ENCODE results near the gene SPINT1. TPM values are rescaled to one million over a fixed set of nuclear protein-coding genes. Genes with fewer than 3 reads are reported as not detected.

The SPINT1 gene, protein sequence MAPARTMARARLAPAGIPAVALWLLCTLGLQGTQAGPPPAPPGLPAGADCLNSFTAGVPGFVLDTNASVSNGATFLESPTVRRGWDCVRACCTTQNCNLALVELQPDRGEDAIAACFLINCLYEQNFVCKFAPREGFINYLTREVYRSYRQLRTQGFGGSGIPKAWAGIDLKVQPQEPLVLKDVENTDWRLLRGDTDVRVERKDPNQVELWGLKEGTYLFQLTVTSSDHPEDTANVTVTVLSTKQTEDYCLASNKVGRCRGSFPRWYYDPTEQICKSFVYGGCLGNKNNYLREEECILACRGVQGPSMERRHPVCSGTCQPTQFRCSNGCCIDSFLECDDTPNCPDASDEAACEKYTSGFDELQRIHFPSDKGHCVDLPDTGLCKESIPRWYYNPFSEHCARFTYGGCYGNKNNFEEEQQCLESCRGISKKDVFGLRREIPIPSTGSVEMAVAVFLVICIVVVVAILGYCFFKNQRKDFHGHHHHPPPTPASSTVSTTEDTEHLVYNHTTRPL
- polyA plus RNA-seq (2013, experiment 1 of 2) = 2.3 TPM
- 1.7 TPM for polyA plus RNA-seq (2013, experiment 2 of 2)

DNA sequence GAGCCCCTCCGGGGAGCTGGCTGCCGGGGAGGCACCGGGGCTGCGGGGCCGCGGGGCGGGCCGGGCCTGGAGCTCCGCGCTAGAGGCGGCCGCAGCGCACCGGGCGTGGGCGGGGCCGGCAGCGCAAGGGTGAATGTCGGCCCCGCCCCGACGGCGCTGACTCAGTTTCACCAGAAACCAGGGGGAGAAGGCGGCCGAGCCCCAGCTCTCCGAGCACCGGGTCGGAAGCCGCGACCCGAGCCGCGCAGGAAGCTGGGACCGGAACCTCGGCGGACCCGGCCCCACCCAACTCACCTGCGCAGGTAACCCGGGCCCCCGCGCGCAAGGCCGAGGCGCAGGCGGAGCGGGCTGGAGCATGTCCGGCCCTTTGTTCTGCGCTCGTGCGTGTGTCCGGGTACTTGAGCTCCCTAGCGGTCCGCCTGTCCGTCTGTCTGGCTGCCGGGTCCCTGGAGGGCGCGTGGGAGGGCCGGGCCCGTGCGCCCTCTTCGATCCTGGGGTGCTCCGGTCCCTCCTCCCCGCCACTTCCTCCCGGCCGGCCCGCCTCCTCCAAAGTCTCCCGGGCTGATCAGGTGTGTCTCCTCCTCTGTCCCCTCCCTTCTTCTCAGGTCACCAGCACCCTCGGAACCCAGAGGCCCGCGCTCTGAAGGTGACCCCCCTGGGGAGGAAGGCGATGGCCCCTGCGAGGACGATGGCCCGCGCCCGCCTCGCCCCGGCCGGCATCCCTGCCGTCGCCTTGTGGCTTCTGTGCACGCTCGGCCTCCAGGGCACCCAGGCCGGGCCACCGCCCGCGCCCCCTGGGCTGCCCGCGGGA lies at the start of gene SPINT1:
Gene SPINT1 (plus strand): TSS at position 164 of the 811 bp plus-strand sequence. CDS start 507 bp downstream, at position 671.
- Histone ChIP-seq H3K79me1 (replicated peaks; ENCODE audit: low read length, poor library complexity, severe bottlenecking) (no peaks in the 10 kb centered on the region), H2AK5ac (ENCODE audit: low read length, severe bottlenecking) (no peak within 1 kb of the TSS), H3K4ac (ENCODE audit: low read depth in 1 of 2, low read length in 2 of 2) (no peak within 1 kb of the TSS), H3K4me3 (ENCODE audit: insufficient read depth in 1 of 2, low read depth in 1 of 2, low read length in 2 of 2) (peak within 1 kb of the TSS; percentile 63 to 64), H3K36me3 (ENCODE audit: control insufficient read depth in 1 of 2, insufficient read depth in 2 of 2, low read depth in 1 of 2, low read length in 2 of 2) (no peaks in the 10 kb centered on the region), H3K9ac (ENCODE audit: low read length) (no peak within 1 kb of the TSS), H2BK12ac (ENCODE audit: low read length in 2 of 2) (peak within 1 kb of the TSS in 1 of 2 experiments; percentile 15), H3K18ac (ENCODE audit: low read depth in 1 of 2, low read length in 2 of 2) (peak within 1 kb of the TSS in 1 of 2 experiments; percentile 18), H2AFZ (ENCODE audit: low read depth, low read length) (peak within 1 kb of the TSS; percentile 81), H3K4me2 (ENCODE audit: low read length, poor library complexity, severe bottlenecking) (peak within 1 kb of the TSS; percentile 72), H4K91ac (ENCODE audit: low read length) (peak within 1 kb of the TSS; percentile 12), H3K23ac (ENCODE audit: low read length in 2 of 2) (peak within 1 kb of the TSS in 1 of 2 experiments; percentile 36), H2BK5ac (ENCODE audit: low read depth, low read length, poor library complexity, severe bottlenecking) (no peak within 1 kb of the TSS), H3K4me1 (ENCODE audit: control insufficient read depth, insufficient read depth, low read depth, low read length) (peaks cover 34% of the 10 kb centered on the region), H3K9me3 (ENCODE audit: control insufficient read depth, low read length) (no peaks in the 10 kb centered on the region), H2BK120ac (ENCODE audit: low read depth, low read length) (no peak within 1 kb of the TSS), H4K8ac (ENCODE audit: low read length) (no peak within 1 kb of the TSS), H3K14ac (ENCODE audit: low read length in 2 of 2) (peak within 1 kb of the TSS in 1 of 2 experiments; percentile 11), H3K27me3 (ENCODE audit: control insufficient read depth in 1 of 2, insufficient read depth in 1 of 2, low read length in 2 of 2) (peaks cover 0 to 72% of the 10 kb centered on the region in 2 experiments), H2BK15ac (ENCODE audit: low read depth, poor library complexity, severe bottlenecking) (no peak within 1 kb of the TSS), H3K27ac (ENCODE audit: low read length, poor library complexity, severe bottlenecking) (no peak within 1 kb of the TSS)
- WGBS = under 1% methylated on average over 80 of the region's 89 CpGs
- DNase-seq = peak; percentile 22

DNA sequence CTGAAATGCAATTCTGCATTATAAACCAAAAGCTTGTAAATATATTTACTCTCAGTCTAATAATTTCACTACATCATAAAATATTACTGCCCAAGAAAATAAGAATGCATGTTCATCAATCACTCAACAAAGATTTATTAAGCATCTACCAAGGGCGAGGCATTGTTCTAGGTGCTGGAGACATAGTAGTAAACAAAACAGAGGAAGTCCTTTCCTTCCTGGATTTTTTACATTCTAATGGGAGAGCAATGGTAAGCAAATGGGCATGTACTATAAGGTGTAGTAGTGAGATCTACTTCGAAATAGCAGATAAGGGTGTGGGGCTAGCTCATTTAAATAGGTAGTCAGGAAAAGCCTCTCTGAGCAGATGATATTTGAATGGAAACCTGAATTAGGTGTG lies 47.8 kb upstream of the SPINT1 start:
- 83% methylated on average over 2 of the region's 2 CpGs for WGBS
- no peak overlapping the region for H3K23ac ChIP-seq (ENCODE audit: low read length in 2 of 2)

GRCh38 chr15:40796512-40796911 lies 47.3 kb upstream of the SPINT1 start:
- no peaks in the 10 kb centered on the region for H3K27me3 ChIP-seq (ENCODE audit: control insufficient read depth in 1 of 2, insufficient read depth in 1 of 2, low read length in 2 of 2)
- no peak overlapping the region for H2BK12ac ChIP-seq (ENCODE audit: low read length in 2 of 2)
- H3K18ac ChIP-seq (ENCODE audit: low read depth in 1 of 2, low read length in 2 of 2) = no peak overlapping the region
- H2BK15ac ChIP-seq (ENCODE audit: low read depth, poor library complexity, severe bottlenecking) = no peak overlapping the region
- no peak for DNase-seq
- no peak overlapping the region for H3K4me2 ChIP-seq (ENCODE audit: low read length, poor library complexity, severe bottlenecking)
- H3K36me3 ChIP-seq (ENCODE audit: control insufficient read depth in 1 of 2, insufficient read depth in 2 of 2, low read depth in 1 of 2, low read length in 2 of 2) = peaks cover 1 to 10% of the 10 kb centered on the region in 2 experiments
- H2AK5ac ChIP-seq (ENCODE audit: low read length, severe bottlenecking) = no peak overlapping the region
- no peak overlapping the region for H3K9ac ChIP-seq (ENCODE audit: low read length)
- no peak overlapping the region for H2BK5ac ChIP-seq (ENCODE audit: low read depth, low read length, poor library complexity, severe bottlenecking)
- H3K23ac ChIP-seq (ENCODE audit: low read length in 2 of 2) = no peak overlapping the region
- no peak overlapping the region for H3K4me3 ChIP-seq (ENCODE audit: insufficient read depth in 1 of 2, low read depth in 1 of 2, low read length in 2 of 2)
- no peak overlapping the region for H4K91ac ChIP-seq (ENCODE audit: low read length)
- no peak overlapping the region for H2BK120ac ChIP-seq (ENCODE audit: low read depth, low read length)
- 97% methylated on average over 4 of the region's 5 CpGs for WGBS
- no peaks in the 10 kb centered on the region for H3K9me3 ChIP-seq (ENCODE audit: control insufficient read depth, low read length)
- H3K79me1 ChIP-seq (replicated peaks; ENCODE audit: low read length, poor library complexity, severe bottlenecking) = peaks cover 31% of the 10 kb centered on the region
- no peak overlapping the region for H3K4ac ChIP-seq (ENCODE audit: low read depth in 1 of 2, low read length in 2 of 2)
- peaks cover 6% of the 10 kb centered on the region for H3K4me1 ChIP-seq (ENCODE audit: control insufficient read depth, insufficient read depth, low read depth, low read length)
- H3K27ac ChIP-seq (ENCODE audit: low read length, poor library complexity, severe bottlenecking) = no peak overlapping the region
- no peak overlapping the region for H4K8ac ChIP-seq (ENCODE audit: low read length)
- no peak overlapping the region for H2AFZ ChIP-seq (ENCODE audit: low read depth, low read length)
- no peak overlapping the region for H3K14ac ChIP-seq (ENCODE audit: low read length in 2 of 2)

More for the DNA sequence above, 47.8 kb upstream of the SPINT1 start:
- H3K4me1 ChIP-seq (ENCODE audit: control insufficient read depth, insufficient read depth, low read depth, low read length) = peaks cover 6% of the 10 kb centered on the region
- no peaks in the 10 kb centered on the region for H3K27me3 ChIP-seq (ENCODE audit: control insufficient read depth in 1 of 2, insufficient read depth in 1 of 2, low read length in 2 of 2)
- H3K9ac ChIP-seq (ENCODE audit: low read length) = no peak overlapping the region
- no peak overlapping the region for H2AFZ ChIP-seq (ENCODE audit: low read depth, low read length)
- H2BK12ac ChIP-seq (ENCODE audit: low read length in 2 of 2) = no peak overlapping the region
- no peak overlapping the region for H3K14ac ChIP-seq (ENCODE audit: low read length in 2 of 2)
- H3K27ac ChIP-seq (ENCODE audit: low read length, poor library complexity, severe bottlenecking) = no peak overlapping the region
- H3K4ac ChIP-seq (ENCODE audit: low read depth in 1 of 2, low read length in 2 of 2) = no peak overlapping the region
- H3K4me3 ChIP-seq (ENCODE audit: insufficient read depth in 1 of 2, low read depth in 1 of 2, low read length in 2 of 2) = no peak overlapping the region
- no peak overlapping the region for H3K18ac ChIP-seq (ENCODE audit: low read depth in 1 of 2, low read length in 2 of 2)
- no peak overlapping the region for H2BK120ac ChIP-seq (ENCODE audit: low read depth, low read length)
- H2BK5ac ChIP-seq (ENCODE audit: low read depth, low read length, poor library complexity, severe bottlenecking) = no peak overlapping the region
- H4K8ac ChIP-seq (ENCODE audit: low read length) = no peak overlapping the region
- H3K79me1 ChIP-seq (replicated peaks; ENCODE audit: low read length, poor library complexity, severe bottlenecking) = peaks cover 31% of the 10 kb centered on the region
- H2BK15ac ChIP-seq (ENCODE audit: low read depth, poor library complexity, severe bottlenecking) = no peak overlapping the region
- no peak for DNase-seq
- no peak overlapping the region for H4K91ac ChIP-seq (ENCODE audit: low read length)
- H3K4me2 ChIP-seq (ENCODE audit: low read length, poor library complexity, severe bottlenecking) = no peak overlapping the region
- H3K9me3 ChIP-seq (ENCODE audit: control insufficient read depth, low read length) = no peaks in the 10 kb centered on the region
- H2AK5ac ChIP-seq (ENCODE audit: low read length, severe bottlenecking) = no peak overlapping the region
- peaks cover 5 to 8% of the 10 kb centered on the region in 2 experiments for H3K36me3 ChIP-seq (ENCODE audit: control insufficient read depth in 1 of 2, insufficient read depth in 2 of 2, low read depth in 1 of 2, low read length in 2 of 2)

DNA sequence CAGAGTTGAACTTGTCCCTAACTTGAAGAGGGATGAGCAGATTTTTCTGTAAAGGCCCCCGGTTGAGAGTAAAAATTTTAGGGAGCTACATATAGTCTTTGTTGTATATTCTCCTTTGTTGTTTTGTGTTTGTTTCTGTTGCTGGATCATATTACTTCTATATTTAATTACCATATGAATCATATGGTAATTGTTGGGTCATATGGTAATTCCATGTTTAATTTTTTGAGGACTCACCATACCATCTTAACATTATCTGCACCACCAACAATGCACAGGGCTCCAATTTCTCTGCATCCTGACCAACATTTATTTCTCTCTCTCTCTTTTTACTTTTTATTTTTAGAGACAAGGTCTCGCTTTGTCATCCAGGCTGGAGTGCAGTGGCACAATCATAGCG lies 44.3 kb upstream of the SPINT1 start:
- H3K9me3 ChIP-seq (ENCODE audit: control insufficient read depth, low read length) = no peaks in the 10 kb centered on the region
- no peak overlapping the region for H3K4me3 ChIP-seq (ENCODE audit: insufficient read depth in 1 of 2, low read depth in 1 of 2, low read length in 2 of 2)
- H2AFZ ChIP-seq (ENCODE audit: low read depth, low read length) = no peak overlapping the region
- H2BK12ac ChIP-seq (ENCODE audit: low read length in 2 of 2) = no peak overlapping the region
- no peak overlapping the region for H3K27ac ChIP-seq (ENCODE audit: low read length, poor library complexity, severe bottlenecking)
- no peak overlapping the region for H3K9ac ChIP-seq (ENCODE audit: low read length)
- no peak overlapping the region for H2BK15ac ChIP-seq (ENCODE audit: low read depth, poor library complexity, severe bottlenecking)
- no peak overlapping the region for H2AK5ac ChIP-seq (ENCODE audit: low read length, severe bottlenecking)
- H3K18ac ChIP-seq (ENCODE audit: low read depth in 1 of 2, low read length in 2 of 2) = no peak overlapping the region
- DNase-seq = no peak
- H2BK120ac ChIP-seq (ENCODE audit: low read depth, low read length) = no peak overlapping the region
- H4K91ac ChIP-seq (ENCODE audit: low read length) = no peak overlapping the region
- no peak overlapping the region for H4K8ac ChIP-seq (ENCODE audit: low read length)
- H3K27me3 ChIP-seq (ENCODE audit: control insufficient read depth in 1 of 2, insufficient read depth in 1 of 2, low read length in 2 of 2) = no peaks in the 10 kb centered on the region
- 100% methylated on average over 1 of the region's 3 CpGs for WGBS
- peaks cover 38% of the 10 kb centered on the region for H3K79me1 ChIP-seq (replicated peaks; ENCODE audit: low read length, poor library complexity, severe bottlenecking)
- no peak overlapping the region for H3K4me2 ChIP-seq (ENCODE audit: low read length, poor library complexity, severe bottlenecking)
- no peak overlapping the region for H3K4ac ChIP-seq (ENCODE audit: low read depth in 1 of 2, low read length in 2 of 2)
- H2BK5ac ChIP-seq (ENCODE audit: low read depth, low read length, poor library complexity, severe bottlenecking) = no peak overlapping the region
- peaks cover 0 to 14% of the 10 kb centered on the region in 2 experiments for H3K36me3 ChIP-seq (ENCODE audit: control insufficient read depth in 1 of 2, insufficient read depth in 2 of 2, low read depth in 1 of 2, low read length in 2 of 2)
- H3K14ac ChIP-seq (ENCODE audit: low read length in 2 of 2) = no peak overlapping the region
- H3K4me1 ChIP-seq (ENCODE audit: control insufficient read depth, insufficient read depth, low read depth, low read length) = peaks cover 3% of the 10 kb centered on the region
- no peak overlapping the region for H3K23ac ChIP-seq (ENCODE audit: low read length in 2 of 2)

All from mesenchymal stem cell (in vitro differentiated cells and primary cell).